CD4-positive, alpha-beta T cell treated with Interleukin-15 for 4 hours (primary cell): ENCODE results near the gene MED28.
"Not testable (repeated sequence)": the region's sequence is repeated elsewhere in the genome, so short reads cannot be mapped to it uniquely, and the experiment has no call there.

Experiments used
- DNase-seq: peaks from one replicate; pipeline ENCODE4 v3.0.0-alpha.2; 2020; ENCODE audit warnings: low spot score

MED28 gene

GRCh38 chr4:17618926-17619325, 4.5 kb downstream of the MED28 start:
- DNase-seq = no peak

- DNase-seq = no peak
These were observed 5.1 kb downstream of the MED28 start for GRCh38 chr4:17619416-17620105.

- DNase-seq = no peak
These were observed 9.1 kb downstream of the MED28 start for GRCh38 chr4:17623451-17624001.

GRCh38 chr4:17624821-17625220, 10.4 kb downstream of the MED28 start:
- no peak for DNase-seq

GRCh38 chr4:17630228-17630627, 15.8 kb downstream of the MED28 start:
- DNase-seq = no peak

- no peak for DNase-seq
These were observed 19.2 kb downstream of the MED28 start for GRCh38 chr4:17633600-17633999.

- no peak for DNase-seq
These were observed 20.6 kb downstream of the MED28 start for GRCh38 chr4:17635056-17635455.

GRCh38 chr4:17636341-17636695, 21.9 kb downstream of the MED28 start:
- DNase-seq = no peak

GRCh38 chr4:17636696-17637622, 22.5 kb downstream of the MED28 start:
- DNase-seq = peak; percentile 75

GRCh38 chr4:17639136-17639535, 24.7 kb downstream of the MED28 start:
- no peak for DNase-seq

GRCh38 chr4:17642398-17642783, 27.9 kb downstream of the MED28 start:
- DNase-seq = no peak

GRCh38 chr4:17646693-17647092, 32.3 kb downstream of the MED28 start:
- no peak for DNase-seq

GRCh38 chr4:17647176-17647806, 32.9 kb downstream of the MED28 start:
- DNase-seq = no peak

GRCh38 chr4:17647927-17648326, 33.5 kb downstream of the MED28 start:
- DNase-seq = no peak

GRCh38 chr4:17650406-17650805, 36.0 kb downstream of the MED28 start:
- DNase-seq = no peak

GRCh38 chr4:17654701-17655100, 40.3 kb downstream of the MED28 start:
- no peak for DNase-seq

- DNase-seq = no peak
These were observed 42.6 kb downstream of the MED28 start for GRCh38 chr4:17657090-17657489.

GRCh38 chr4:17657849-17658248, 43.4 kb downstream of the MED28 start:
- DNase-seq = no peak

GRCh38 chr4:17659196-17659595, 44.8 kb downstream of the MED28 start:
- not testable (repeated sequence) for DNase-seq

GRCh38 chr4:17662694-17663093, 48.3 kb downstream of the MED28 start:
- no peak for DNase-seq

- DNase-seq = no peak
These were observed 50.3 kb downstream of the MED28 start for GRCh38 chr4:17664755-17665154.

GRCh38 chr4:17665346-17665745, 50.9 kb downstream of the MED28 start:
- DNase-seq = no peak

- DNase-seq = no peak
These were observed 51.4 kb downstream of the MED28 start for GRCh38 chr4:17665852-17666251.
